Endothelial cell of umbilical vein (primary cell): ENCODE measurements around the gene ELMO1. TPM values are rescaled to one million over a fixed set of nuclear protein-coding genes. Genes with fewer than 3 reads are reported as not detected.

Experiments used
- BruUV-seq: library from RNA; stranded (reverse); fragments of 400-500 nt; replicated peaks from 2 replicates; lab custom pipeline; 2021; lab: Mats Ljungman, UMichigan
- CTCF ChIA-PET: fragments of 300-600, 350-600 bp; sonication (Branson Sonifier 250); formaldehyde crosslinking; loops from one replicate; lab custom pipeline; 2021; ENCODE audit warnings: antibody characterized with exemption, inconsistent platforms; lab: Charles Lee
- POLR2A ChIA-PET: fragments of 300-600, 350-600 bp; sonication (Branson Sonifier 250); formaldehyde crosslinking; loops from one replicate; lab custom pipeline; 2021; ENCODE audit warnings: antibody characterized with exemption, inconsistent platforms; lab: Charles Lee
- DNase-seq: peaks from one replicate; pipeline ENCODE4 v3.0.0-alpha.2; 2011; ENCODE audit warnings: low read depth, low spot score
- FAIRE-seq: peaks from 2 replicates; lab custom pipeline; 2011; peaks lifted over from hg19 to GRCh38; lab: Jason Lieb, UNC
- H2AFZ ChIP-seq: 2 replicates; pipeline ENCODE4 v1.6.0; 2012; ENCODE audit warnings: low read depth, low read length, control low read depth, inconsistent platforms
- H3K27ac ChIP-seq: 2 replicates; pipeline ENCODE4 v1.5.1; 2011; ENCODE audit warnings: low read depth, mild to moderate bottlenecking, control low read depth, low read length, moderate library complexity; ENCODE audit not compliant: insufficient read depth
- H3K27me3 ChIP-seq, 2 experiments: 2 replicates each; pipeline versions ENCODE4 v1.6.0 to v1.6.1; 2011; ENCODE audit warnings: low read length in 2 of 2, mixed read lengths in 1 of 2; ENCODE audit not compliant: control insufficient read depth in 2 of 2, insufficient read depth in 2 of 2
- H3K36me3 ChIP-seq, 2 experiments: 2 replicates in 1 of 2; 3 replicates in 1 of 2; pipeline ENCODE4 v1.5.1; 2011; ENCODE audit warnings: low read length in 2 of 2, mild to moderate bottlenecking in 1 of 2, moderate library complexity in 1 of 2; ENCODE audit not compliant: control insufficient read depth in 2 of 2, insufficient read depth in 2 of 2; ENCODE audit errors: extremely low read depth in 1 of 2
- H3K4me1 ChIP-seq: 3 replicates; pipeline ENCODE4 v1.5.1; 2011; ENCODE audit warnings: mild to moderate bottlenecking, low read length; ENCODE audit not compliant: control insufficient read depth, insufficient read depth; ENCODE audit errors: extremely low read depth
- H3K4me2 ChIP-seq: 2 replicates; pipeline ENCODE4 v1.6.1; 2011; ENCODE audit warnings: low read length, control low read depth, mixed read lengths; ENCODE audit not compliant: insufficient read depth
- H3K4me3 ChIP-seq, 3 experiments: fragments of 200-600 bp in 1 of 3; sonication (generic), shearing (Covaris generic) in 1 of 3; replicated peaks in 1 of 3; 2 replicates each; pipeline ENCODE4 v1.5.1; 2011 to 2016; ENCODE audit warnings: control low read depth in 3 of 3, low read length in 3 of 3, mild to moderate bottlenecking in 2 of 3, inconsistent platforms in 1 of 3, low read depth in 1 of 3, moderate library complexity in 1 of 3; ENCODE audit not compliant: insufficient read depth in 1 of 3
- H3K79me2 ChIP-seq: 2 replicates; pipeline ENCODE4 v1.6.0; 2012; ENCODE audit warnings: low read length, inconsistent platforms; ENCODE audit not compliant: control insufficient read depth, insufficient read depth
- H3K9ac ChIP-seq: replicated peaks from 2 replicates; pipeline ENCODE3; 2011; ENCODE audit warnings: low read length, control low read depth; ENCODE audit not compliant: insufficient read depth; ENCODE audit errors: extremely low read depth
- H3K9me1 ChIP-seq: replicated peaks from 3 replicates; pipeline ENCODE4 v1.6.0; 2011; ENCODE audit warnings: mild to moderate bottlenecking, low read length; ENCODE audit not compliant: control insufficient read depth, insufficient read depth; ENCODE audit errors: extremely low read depth
- H3K9me3 ChIP-seq: replicated peaks from 2 replicates; pipeline ENCODE4 v1.5.1; 2012; ENCODE audit warnings: low read length, inconsistent platforms; ENCODE audit not compliant: control insufficient read depth, insufficient read depth
- H4K20me1 ChIP-seq: replicated peaks from 2 replicates; pipeline ENCODE3; 2011; ENCODE audit warnings: mild to moderate bottlenecking, low read length; ENCODE audit not compliant: control insufficient read depth, insufficient read depth; ENCODE audit errors: extremely low read depth
- CTCF ChIP-seq, 2 donors: IDR thresholded peaks; 1 replicate in 1 of 2; 2 replicates in 1 of 2; pipeline ENCODE4 v1.5.1; 2011; ENCODE audit warnings: low read length in 2 of 2, mild to moderate bottlenecking in 2 of 2, moderate library complexity in 2 of 2, control low read depth in 1 of 2, inconsistent platforms in 1 of 2, low read depth in 1 of 2; ENCODE audit not compliant: insufficient read depth in 1 of 2; ENCODE audit errors: extremely low read depth in 1 of 2
- EZH2 ChIP-seq: IDR thresholded peaks from 2 replicates; pipeline ENCODE4 v1.6.1; 2012; ENCODE audit warnings: borderline replicate concordance, low read depth, mild to moderate bottlenecking, moderate library complexity, low read length, inconsistent platforms; ENCODE audit not compliant: severe bottlenecking
- FOS ChIP-seq: IDR thresholded peaks from 2 replicates; pipeline ENCODE4 v1.6.1; 2011; ENCODE audit warnings: mild to moderate bottlenecking, low read length, moderate library complexity, borderline replicate concordance; ENCODE audit not compliant: insufficient read depth
- GATA2 ChIP-seq: IDR thresholded peaks from 2 replicates; pipeline ENCODE4 v1.7.0; 2011; ENCODE audit warnings: low read depth, mild to moderate bottlenecking, moderate library complexity, mixed read lengths, low read length; ENCODE audit not compliant: insufficient read length, insufficient read depth
- JUN ChIP-seq: IDR thresholded peaks from 2 replicates; pipeline ENCODE4 v1.6.1; 2011; ENCODE audit warnings: borderline replicate concordance, low read depth; ENCODE audit not compliant: insufficient read length, insufficient read depth
- MAX ChIP-seq: IDR thresholded peaks from 2 replicates; pipeline ENCODE4 v1.6.1; 2011; ENCODE audit not compliant: insufficient read depth, insufficient read length
- MYC ChIP-seq: IDR thresholded peaks from one replicate; pipeline ENCODE4 v1.6.1; 2011; ENCODE audit warnings: mild to moderate bottlenecking, low read depth, low read length
- POLR2A ChIP-seq: IDR thresholded peaks from 2 replicates; pipeline ENCODE4 v1.6.1; 2012; ENCODE audit warnings: low read depth, mild to moderate bottlenecking, control low read depth, low read length
- POLR2AphosphoS5 ChIP-seq: IDR thresholded peaks from 2 replicates; pipeline ENCODE4 v1.6.1; 2012; ENCODE audit warnings: low read depth, mild to moderate bottlenecking, control low read depth, low read length, moderate library complexity; ENCODE audit not compliant: insufficient read depth
- dilution Hi-C: fragments of 300-500 bp; cut with MboI; formaldehyde crosslinking; loops from one replicate; pipeline ENCODE4 v1.15.0; 2019; ENCODE audit warnings: low sequenced_read_pairs; ENCODE audit not compliant: extremely low pct_ligation_motif_present
- intact Hi-C: fragments of 100-400 bp; cut with micrococcal nuclease; formaldehyde crosslinking; loops from one replicate; pipeline ENCODE4 v1.10.0; 2022
- polyA plus RNA-seq, 4 experiments: library from polyadenylated mRNA; depleted of rRNA in 3 of 4; stranded (reverse) in 3 of 4; unstranded in 1 of 4; fragments of >200 nt; gene quantifications; 2 replicates each; pipeline versions ENCODE4 v1.2.1 to v1.2.3, GENCODE V29; 2011 to 2012; ENCODE audit warnings: missing spikeins in 1 of 4
- total RNA-seq: library from RNA; stranded (reverse); gene quantifications from 2 replicates; pipeline ENCODE4 v1.2.3, GENCODE V29; 2021

Gene ELMO1
- total and polyA plus RNA-seq, 2 donors (not counting 3 experiments of a cell fraction or from before 2014, with no cell fraction given) = 17.0 to 30.6 TPM

GRCh38 chr7:37174460-37174859, 274.2 kb downstream of the ELMO1 start:
- no peak overlapping the region for H3K27ac ChIP-seq
- H3K4me2 ChIP-seq = no peak overlapping the region
- FAIRE-seq (no peak), DNase-seq (no peak)
- H3K9me1 ChIP-seq = no peaks in the 10 kb centered on the region
- no peaks in the 10 kb centered on the region for H3K36me3 ChIP-seq
- POLR2A ChIA-PET = no interaction called here
- CTCF ChIA-PET = interaction anchor here (1.1 to 11.1 kb wide), 3 partner anchors 187 to 687 kb away, joined by 3 to 366 read pairs (median 4); no protein-coding TSS in a partner anchor
- intact Hi-C loops = no loop called here
- no peaks in the 10 kb centered on the region for H3K79me2 ChIP-seq
- no peak for TF ChIP-seq POLR2A
- TF ChIP-seq GATA2 = no peak
- TF ChIP-seq JUN = no peak
- no peak for TF ChIP-seq MYC
- no peak for TF ChIP-seq POLR2AphosphoS5
- no peak for TF ChIP-seq EZH2
- no peaks in the 10 kb centered on the region for H3K27me3 ChIP-seq
- no peaks in the 10 kb centered on the region for H4K20me1 ChIP-seq
- H3K4me1 ChIP-seq = no peaks in the 10 kb centered on the region
- BruUV-seq = no TSS peak
- no peaks in the 10 kb centered on the region for H3K9me3 ChIP-seq
- dilution Hi-C loops = no loop called here
- no peak overlapping the region for H3K4me3 ChIP-seq
- H2AFZ ChIP-seq = no peak overlapping the region
- no peak overlapping the region for H3K9ac ChIP-seq

GRCh38 chr7:37173670-37174069, 275.0 kb downstream of the ELMO1 start:
- FAIRE-seq = no peak
- H3K4me1 ChIP-seq = no peaks in the 10 kb centered on the region
- no peak overlapping the region for H3K9ac ChIP-seq
- H4K20me1 ChIP-seq = no peaks in the 10 kb centered on the region
- no peak overlapping the region for H2AFZ ChIP-seq
- DNase-seq = no peak
- no peaks in the 10 kb centered on the region for H3K27me3 ChIP-seq
- CTCF ChIA-PET = interaction anchor here (1.1 to 2.8 kb wide), 3 partner anchors 8 to 686 kb away, joined by 3 to 22 read pairs (median 4); no protein-coding TSS in a partner anchor
- dilution Hi-C loops (no loop called here), intact Hi-C loops (no loop called here)
- BruUV-seq = no TSS peak
- no peaks in the 10 kb centered on the region for H3K9me1 ChIP-seq
- no peaks in the 10 kb centered on the region for H3K79me2 ChIP-seq
- no peaks in the 10 kb centered on the region for H3K9me3 ChIP-seq
- no peak overlapping the region for H3K27ac ChIP-seq
- no peak overlapping the region for H3K4me2 ChIP-seq
- H3K4me3 ChIP-seq = no peak overlapping the region
- H3K36me3 ChIP-seq = no peaks in the 10 kb centered on the region
- POLR2A ChIA-PET = no interaction called here
- TF ChIP-seq POLR2AphosphoS5 (no peak), CTCF (IDR thresholded peaks at IDR 0.05; ENCODE audit: extremely low read depth in 1 of 2, insufficient read depth in 1 of 2, low read depth in 1 of 2, low read length in 2 of 2) (no peak), GATA2 (no peak), EZH2 (no peak), MYC (no peak), MAX (no peak), FOS (no peak), JUN (no peak), POLR2A (no peak)
